Tibial nerve (tissue), 4 donors: Measurements from ENCODE around the gene COQ8B. TPM values are rescaled to one million over a fixed set of nuclear protein-coding genes. Genes with fewer than 3 reads are reported as not detected.

ENCODE experiments used
- DNase-seq, 2 donors: peaks; one replicate each; pipeline ENCODE4 v3.0.0-alpha.2; 2019; ENCODE audit warnings: low spot score in 2 of 2
- H3K27ac ChIP-seq, 4 donors: fragments of 200-600 bp; sonication (generic) in 3 of 4; one replicate each; pipeline ENCODE4 v1.5.1; 2017 to 2019; ENCODE audit warnings: mild to moderate bottlenecking in 1 of 4
- H3K27me3 ChIP-seq, 2 donors: fragments of 200-600 bp; sonication (generic) in 1 of 2; one replicate each; pipeline versions ENCODE4 v1.5.1 to v1.6.0; 2017 to 2019
- H3K36me3 ChIP-seq, 3 donors: fragments of 200-600 bp; sonication (generic); one replicate each; pipeline ENCODE4 v1.5.1; 2018 to 2019
- H3K4me1 ChIP-seq, 4 donors: fragments of 200-600 bp; sonication (generic) in 3 of 4; one replicate each; pipeline ENCODE4 v1.5.1; 2017 to 2019
- H3K4me3 ChIP-seq, 4 donors: fragments of 200-600 bp; sonication (generic) in 3 of 4; one replicate each; pipeline ENCODE4 v1.5.1; 2017 to 2019; ENCODE audit warnings: mild to moderate bottlenecking in 1 of 4, moderate library complexity in 1 of 4
- H3K9me3 ChIP-seq, 4 donors: fragments of 200-600 bp; sonication (generic) in 3 of 4; one replicate each; pipeline ENCODE4 v1.5.1; 2017 to 2019
- CTCF ChIP-seq, 5 experiments: fragments of 200-600 bp in 3 of 5; fragments of 450-650 bp in 2 of 5; sonication (generic) in 3 of 5; IDR thresholded peaks; one replicate each; pipeline ENCODE4 v1.5.1; 2016 to 2019; ENCODE audit warnings: antibody characterized with exemption in 5 of 5, mild to moderate bottlenecking in 3 of 5, moderate library complexity in 2 of 5
- EP300 ChIP-seq, 2 donors: sonication (generic); formaldehyde crosslinking; IDR thresholded peaks; one replicate each; pipeline ENCODE4 v1.6.1; 2017; ENCODE audit warnings: antibody characterized with exemption in 2 of 2, mild to moderate bottlenecking in 1 of 2
- POLR2A ChIP-seq, 2 donors: fragments of 450-650 bp; IDR thresholded peaks; one replicate each; pipeline ENCODE4 v1.6.1; 2017; ENCODE audit warnings: antibody characterized with exemption in 2 of 2, mild to moderate bottlenecking in 2 of 2, moderate library complexity in 2 of 2
- WGBS, 2 donors: methylation state at CpG; one replicate each; pipeline ENCODE4 v1.1.5; 2018; 5-methylcytosine and 5-hydroxymethylcytosine counted together
- total RNA-seq, 4 donors: library from RNA; depleted of rRNA; stranded (reverse); fragments of >200 nt; gene quantifications; one replicate each; pipeline ENCODE4 v1.1.0, GENCODE V29; 2016

COQ8B gene
- total RNA-seq, 4 donors from 2014 or later = 71.0 to 88.6 (median 84.3) TPM

GRCh38 chr19:40759352-40759751 lies 42.7 kb upstream of the COQ8B start:
- Histone ChIP-seq H3K36me3 (peaks cover 9 to 93% (median 63%) of the 10 kb centered on the region in 3 donors), H3K27me3 (no peaks in the 10 kb centered on the region), H3K4me3 (no peak overlapping the region), H3K9me3 (no peaks in the 10 kb centered on the region), H3K4me1 (peaks cover 0 to 27% (median 16%) of the 10 kb centered on the region in 4 donors), H3K27ac (no peak overlapping the region)
- 90 to 91% methylated on average over 13 of the region's 13 CpGs for WGBS, 2 donors
- no peak for TF ChIP-seq POLR2A (IDR thresholded peaks at IDR 0.05)
- no peak for TF ChIP-seq CTCF (IDR thresholded peaks at IDR 0.05)
- TF ChIP-seq EP300 (IDR thresholded peaks at IDR 0.05) = no peak
- no peak for DNase-seq

GRCh38 chr19:40758491-40758890 lies 41.8 kb upstream of the COQ8B start:
- 97 to 100% methylated on average over 3 of the region's 3 CpGs for WGBS, 2 donors
- Histone ChIP-seq H3K4me3 (no peak overlapping the region), H3K36me3 (peaks cover 9 to 93% (median 57%) of the 10 kb centered on the region in 3 donors)

GRCh38 chr19:40756502-40757110 lies 39.9 kb upstream of the COQ8B start:
- TF ChIP-seq CTCF (IDR thresholded peaks at IDR 0.05) = no peak
- no peak for TF ChIP-seq POLR2A (IDR thresholded peaks at IDR 0.05)
- TF ChIP-seq EP300 (IDR thresholded peaks at IDR 0.05) = no peak
- H3K27me3 ChIP-seq = no peaks in the 10 kb centered on the region
- no peaks in the 10 kb centered on the region for H3K9me3 ChIP-seq
- DNase-seq = no peak
- peaks cover 0 to 75% (median 38%) of the 10 kb centered on the region in 3 donors for H3K36me3 ChIP-seq
- H3K4me3 ChIP-seq = no peak overlapping the region
- WGBS, 2 donors = 79 to 89% methylated on average over 10 to 11 of the region's 11 CpGs
- no peak overlapping the region for H3K27ac ChIP-seq
- H3K4me1 ChIP-seq = peaks cover 0 to 52% (median 29%) of the 10 kb centered on the region in 4 donors

More at GRCh38 chr19:40758491-40758890, 41.8 kb upstream of the COQ8B start:
- no peaks in the 10 kb centered on the region for H3K27me3 ChIP-seq
- peaks cover 0 to 36% (median 18%) of the 10 kb centered on the region in 4 donors for H3K4me1 ChIP-seq
- no peak overlapping the region for H3K27ac ChIP-seq
- no peak for DNase-seq
- H3K9me3 ChIP-seq = no peaks in the 10 kb centered on the region
- TF ChIP-seq POLR2A (IDR thresholded peaks at IDR 0.05) (no peak), CTCF (IDR thresholded peaks at IDR 0.05) (no peak), EP300 (IDR thresholded peaks at IDR 0.05) (no peak)

- Histone ChIP-seq H3K9me3 (no peaks in the 10 kb centered on the region), H3K36me3 (peaks cover 0 to 67% (median 30%) of the 10 kb centered on the region in 3 donors), H3K4me3 (no peak overlapping the region), H3K27me3 (no peaks in the 10 kb centered on the region), H3K27ac (no peak overlapping the region), H3K4me1 (peaks cover 0 to 52% (median 29%) of the 10 kb centered on the region in 4 donors)
- no peak for DNase-seq
- TF ChIP-seq CTCF (IDR thresholded peaks at IDR 0.05) (no peak), POLR2A (IDR thresholded peaks at IDR 0.05) (no peak), EP300 (IDR thresholded peaks at IDR 0.05) (no peak)
- 95 to 99% methylated on average over 8 of the region's 8 CpGs for WGBS, 2 donors
Observed at GRCh38 chr19:40755791-40756190, 39.1 kb upstream of the COQ8B start.

GRCh38 chr19:40755248-40755624 lies 38.5 kb upstream of the COQ8B start:
- no peak for TF ChIP-seq CTCF (IDR thresholded peaks at IDR 0.05)
- no peak for TF ChIP-seq EP300 (IDR thresholded peaks at IDR 0.05)
- no peak for TF ChIP-seq POLR2A (IDR thresholded peaks at IDR 0.05)
- peaks cover 0 to 61% (median 24%) of the 10 kb centered on the region in 3 donors for H3K36me3 ChIP-seq
- WGBS, 2 donors = 86 to 97% methylated on average over 3 of the region's 3 CpGs
- H3K27me3 ChIP-seq = no peaks in the 10 kb centered on the region
- peaks cover 0 to 52% (median 29%) of the 10 kb centered on the region in 4 donors for H3K4me1 ChIP-seq
- DNase-seq = no peak
- H3K4me3 ChIP-seq = no peak overlapping the region
- H3K27ac ChIP-seq = no peak overlapping the region
- no peaks in the 10 kb centered on the region for H3K9me3 ChIP-seq
